A673 (cell line): Measurements from ENCODE around the gene SLFN14. TPM values are rescaled to one million over a fixed set of nuclear protein-coding genes. Genes with fewer than 3 reads are reported as not detected.
A peak's percentile ranks its signal among the peaks of the same experiment; 100 is the strongest.

Source experiments
- BruUV-seq: library from RNA; stranded (reverse); fragments of 400-500 nt; replicated peaks from 2 replicates; lab custom pipeline; 2021; lab: Mats Ljungman, UMichigan
- CTCF ChIA-PET: fragments of 300-600 bp; sonication (Branson Sonifier 250); formaldehyde crosslinking; loops from one replicate; lab custom pipeline; 2022; ENCODE audit warnings: antibody characterized with exemption; lab: Charles Lee
- POLR2A ChIA-PET: fragments of 300-600 bp; sonication (Branson Sonifier 250); formaldehyde crosslinking; loops from one replicate; lab custom pipeline; 2022; ENCODE audit warnings: antibody characterized with exemption; ENCODE audit not compliant: low non-redundant PET; lab: Charles Lee
- DNase-seq: peaks from one replicate; pipeline ENCODE4 v3.0.0-alpha.2; 2015; ENCODE audit warnings: low spot score
- H3K27ac ChIP-seq: fragments of 200-600 bp; sonication (generic); 2 replicates; pipeline ENCODE4 v1.5.1; 2016; ENCODE audit warnings: mixed run types, low read depth, mild to moderate bottlenecking, mixed read lengths, antibody characterized with exemption, low read length; ENCODE audit not compliant: poor library complexity, severe bottlenecking
- H3K27me3 ChIP-seq: fragments of 200-600 bp; sonication (generic); replicated peaks from 2 replicates; pipeline ENCODE4 v1.6.1; 2017; ENCODE audit warnings: mixed run types, low read depth, mild to moderate bottlenecking, mixed read lengths, antibody characterized with exemption, low read length; ENCODE audit not compliant: insufficient read depth, poor library complexity
- H3K36me3 ChIP-seq: fragments of 200-600 bp; sonication (generic); 2 replicates; pipeline ENCODE4 v1.6.1; 2016; ENCODE audit warnings: mixed run types, mild to moderate bottlenecking, mixed read lengths, antibody characterized with exemption, low read length; ENCODE audit not compliant: insufficient read depth, poor library complexity, severe bottlenecking
- H3K4me1 ChIP-seq: fragments of 200-600 bp; sonication (generic); 2 replicates; pipeline ENCODE4 v1.6.1; 2017; ENCODE audit warnings: mixed run types, mild to moderate bottlenecking, mixed read lengths, antibody characterized with exemption, low read length; ENCODE audit not compliant: insufficient read depth, poor library complexity, severe bottlenecking
- H3K4me3 ChIP-seq: fragments of 200-600 bp; sonication (generic); 2 replicates; pipeline ENCODE4 v1.5.1; 2016; ENCODE audit warnings: low read depth, mixed run types, mild to moderate bottlenecking, mixed read lengths, low read length; ENCODE audit not compliant: poor library complexity, severe bottlenecking
- H3K9me3 ChIP-seq: fragments of 200-600 bp; sonication (generic); 2 replicates; pipeline ENCODE4 v1.6.1; 2016; ENCODE audit warnings: mixed run types, low read depth, mild to moderate bottlenecking, mixed read lengths, antibody characterized with exemption, low read length; ENCODE audit not compliant: poor library complexity, severe bottlenecking
- CTCF ChIP-seq: fragments of 300-800, 200-600 bp; sonication (generic); conservative IDR thresholded peaks from 2 replicates; pipeline ENCODE4 v1.5.1; 2017; ENCODE audit warnings: low read depth, mild to moderate bottlenecking, antibody characterized with exemption, low read length, moderate library complexity, mixed read lengths
- EZH2 ChIP-seq: fragments of 200-600 bp; sonication (generic); IDR thresholded peaks from 2 replicates; pipeline ENCODE4 v1.6.1; 2017; ENCODE audit warnings: borderline replicate concordance, low read depth, mild to moderate bottlenecking, mixed read lengths, antibody characterized with exemption, low read length; ENCODE audit not compliant: poor library complexity, severe bottlenecking
- intact Hi-C: fragments of 100-400 bp; cut with micrococcal nuclease; formaldehyde crosslinking; loops from one replicate; pipeline ENCODE4 v1.10.0; 2022; ENCODE audit not compliant: unreplicated experiment
- total RNA-seq: library from RNA; stranded (reverse); gene quantifications from 2 replicates; pipeline ENCODE4 v1.2.3, GENCODE V29; 2021

SLFN14 gene
- total RNA-seq, 1 experiment from 2014 or later: not detected

- BruUV-seq: TSS peak; percentile 85
- Histone ChIP-seq H3K4me1 (peaks cover 3% of the 10 kb centered on the region), H3K27me3 (no peaks in the 10 kb centered on the region), H3K27ac (peak overlapping the region; percentile 77), H3K9me3 (no peaks in the 10 kb centered on the region), H3K36me3 (peaks cover 3% of the 10 kb centered on the region), H3K4me3 (peak overlapping the region; percentile 64)
- no peak for DNase-seq
- POLR2A ChIA-PET: no interaction called here
- intact Hi-C loops: no loop called here
- CTCF ChIA-PET: interaction anchor here (1.5 kb wide), 1 partner anchor 11 kb away, joined by 3 read pairs; no protein-coding TSS in a partner anchor
- no peak for TF ChIP-seq EZH2
Observed at GRCh38 chr17:35578929-35579432, 18.4 kb upstream of the SLFN14 start.

GRCh38 chr17:35578197-35578928, 17.7 kb upstream of the SLFN14 start, which contains the start of gene PEX12:
TSS of gene PEX12 (minus strand) at chr17:35578571. CDS start at chr17:35578021, 550 bp downstream.
- TF ChIP-seq EZH2 (no peak), CTCF (no peak)
- POLR2A ChIA-PET: no interaction called here
- Histone ChIP-seq H3K27me3 (no peaks in the 10 kb centered on the region), H3K4me1 (peaks cover 3% of the 10 kb centered on the region), H3K9me3 (no peaks in the 10 kb centered on the region), H3K36me3 (peaks cover 3% of the 10 kb centered on the region), H3K4me3 (peak within 1 kb of the TSS; percentile 64), H3K27ac (peak within 1 kb of the TSS; percentile 77)
- CTCF ChIA-PET: interaction anchor here (1.5 kb wide), 1 partner anchor 10 kb away, joined by 3 read pairs; no protein-coding TSS in a partner anchor
- no TSS peak for BruUV-seq
- peak; percentile 84 for DNase-seq
- intact Hi-C loops: no loop called here

- DNase-seq: no peak
- Histone ChIP-seq H3K36me3 (peaks cover 3% of the 10 kb centered on the region), H3K27me3 (no peaks in the 10 kb centered on the region), H3K4me3 (peak overlapping the region; percentile 64), H3K27ac (peak overlapping the region; percentile 77), H3K4me1 (peaks cover 3% of the 10 kb centered on the region), H3K9me3 (no peaks in the 10 kb centered on the region)
- intact Hi-C loops: no loop called here
- TSS peak; percentile 86 for BruUV-seq
- TF ChIP-seq EZH2 (no peak), CTCF (no peak)
- POLR2A ChIA-PET: no interaction called here
- CTCF ChIA-PET: no interaction called here
Observed at GRCh38 chr17:35577830-35578196, 17.2 kb upstream of the SLFN14 start.
